SU-DHL-6 (cell line): ENCODE data around the gene FRMD3.

ENCODE experiments used
- H2AFZ ChIP-seq: fragments of 200-600 bp; sonication (generic); 2 replicates; pipeline ENCODE4 v1.6.1; 2014; ENCODE audit warnings: low read depth, mild to moderate bottlenecking, moderate library complexity, mixed read lengths, antibody characterized with exemption, low read length; ENCODE audit not compliant: severe bottlenecking
- H3F3A ChIP-seq: fragments of 200-600 bp; shearing (Covaris generic); 2 replicates; pipeline ENCODE4 v1.6.0; 2016; ENCODE audit warnings: antibody characterized with exemption, mild to moderate bottlenecking; ENCODE audit not compliant: insufficient read depth
- H3K27ac ChIP-seq: fragments of 200-600 bp; sonication (generic); 2 replicates; pipeline ENCODE4 v1.5.1; 2016; ENCODE audit warnings: low read depth, mild to moderate bottlenecking, low read length, moderate library complexity, mixed read lengths
- H3K27me3 ChIP-seq: fragments of 200-600 bp; sonication (generic), shearing (Covaris generic); 2 replicates; pipeline ENCODE4 v1.6.0; 2014; ENCODE audit warnings: mild to moderate bottlenecking, low read length
- H3K36me3 ChIP-seq: fragments of 200-600 bp; sonication (generic); 2 replicates; pipeline ENCODE4 v1.6.1; 2014; ENCODE audit warnings: mild to moderate bottlenecking, low read length, mixed read lengths
- H3K4me2 ChIP-seq: fragments of 300-600, 200-600 bp; shearing (Covaris generic), sonication (generic); 2 replicates; pipeline ENCODE4 v1.6.0; 2014; ENCODE audit warnings: low read length, low read depth, mild to moderate bottlenecking; ENCODE audit not compliant: poor library complexity, severe bottlenecking
- H3K4me3 ChIP-seq: fragments of 200-600 bp; sonication (generic); 2 replicates; pipeline ENCODE4 v1.5.1; 2014; ENCODE audit warnings: antibody characterized with exemption, low read length, mild to moderate bottlenecking, mixed read lengths; ENCODE audit not compliant: insufficient read depth, poor library complexity, severe bottlenecking
- H3K79me2 ChIP-seq: fragments of 200-600 bp; sonication (generic); 2 replicates; pipeline ENCODE4 v1.6.1; 2014; ENCODE audit warnings: mild to moderate bottlenecking, low read length, moderate library complexity; ENCODE audit not compliant: insufficient read depth
- H3K9ac ChIP-seq: fragments of 200-600 bp; sonication (generic); 2 replicates; pipeline ENCODE4 v1.7.0; 2014; ENCODE audit warnings: mild to moderate bottlenecking, low read length
- H3K9me2 ChIP-seq: fragments of 200-600 bp; sonication (generic); replicated peaks from 2 replicates; pipeline ENCODE4 v1.6.1; 2014; ENCODE audit warnings: low read length; ENCODE audit not compliant: insufficient read depth
- H3K9me3 ChIP-seq: fragments of 200-600 bp; sonication (generic); 2 replicates; pipeline ENCODE4 v1.6.1; 2014; ENCODE audit warnings: low read length, mixed read lengths; ENCODE audit not compliant: insufficient read depth
- H4K20me1 ChIP-seq: fragments of 200-600 bp; sonication (generic); 2 replicates; pipeline ENCODE4 v1.6.1; 2014; ENCODE audit warnings: low read depth, mild to moderate bottlenecking, antibody characterized with exemption, low read length, moderate library complexity, mixed read lengths
- EZH2phosphoT487 ChIP-seq: fragments of 200-600 bp; sonication (generic), shearing (Covaris generic); conservative IDR thresholded peaks from 2 replicates; pipeline ENCODE4 v1.6.1; 2018; ENCODE audit warnings: mild to moderate bottlenecking, antibody characterized with exemption, low read length, moderate library complexity, mixed read lengths
- TF ChIP-seq, protein P1 (sequence below): fragments of 200-600 bp; sonication (generic); IDR thresholded peaks from one replicate; pipeline ENCODE4 v1.5.1; 2017; ENCODE audit warnings: antibody characterized with exemption, mild to moderate bottlenecking, low read length, moderate library complexity; ENCODE audit not compliant: insufficient read depth, poor library complexity, severe bottlenecking

Gene FRMD3

GRCh38 chr9:83501565-83501964, 36.6 kb downstream of the FRMD3 start:
- Histone ChIP-seq H3K79me2 (no peaks in the 10 kb centered on the region), H2AFZ (no peak overlapping the region), H3K9me2 (no peaks in the 10 kb centered on the region), H3K4me2 (no peak overlapping the region), H3K27me3 (no peaks in the 10 kb centered on the region), H3K9me3 (no peaks in the 10 kb centered on the region), H3F3A (no peaks in the 10 kb centered on the region), H3K9ac (no peak overlapping the region), H4K20me1 (no peaks in the 10 kb centered on the region), H3K27ac (no peak overlapping the region), H3K4me3 (no peak overlapping the region), H3K36me3 (no peaks in the 10 kb centered on the region)
- TF ChIP-seq, protein P1, sequence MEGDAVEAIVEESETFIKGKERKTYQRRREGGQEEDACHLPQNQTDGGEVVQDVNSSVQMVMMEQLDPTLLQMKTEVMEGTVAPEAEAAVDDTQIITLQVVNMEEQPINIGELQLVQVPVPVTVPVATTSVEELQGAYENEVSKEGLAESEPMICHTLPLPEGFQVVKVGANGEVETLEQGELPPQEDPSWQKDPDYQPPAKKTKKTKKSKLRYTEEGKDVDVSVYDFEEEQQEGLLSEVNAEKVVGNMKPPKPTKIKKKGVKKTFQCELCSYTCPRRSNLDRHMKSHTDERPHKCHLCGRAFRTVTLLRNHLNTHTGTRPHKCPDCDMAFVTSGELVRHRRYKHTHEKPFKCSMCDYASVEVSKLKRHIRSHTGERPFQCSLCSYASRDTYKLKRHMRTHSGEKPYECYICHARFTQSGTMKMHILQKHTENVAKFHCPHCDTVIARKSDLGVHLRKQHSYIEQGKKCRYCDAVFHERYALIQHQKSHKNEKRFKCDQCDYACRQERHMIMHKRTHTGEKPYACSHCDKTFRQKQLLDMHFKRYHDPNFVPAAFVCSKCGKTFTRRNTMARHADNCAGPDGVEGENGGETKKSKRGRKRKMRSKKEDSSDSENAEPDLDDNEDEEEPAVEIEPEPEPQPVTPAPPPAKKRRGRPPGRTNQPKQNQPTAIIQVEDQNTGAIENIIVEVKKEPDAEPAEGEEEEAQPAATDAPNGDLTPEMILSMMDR, result no peak
- no peak for TF ChIP-seq EZH2phosphoT487

DNA sequence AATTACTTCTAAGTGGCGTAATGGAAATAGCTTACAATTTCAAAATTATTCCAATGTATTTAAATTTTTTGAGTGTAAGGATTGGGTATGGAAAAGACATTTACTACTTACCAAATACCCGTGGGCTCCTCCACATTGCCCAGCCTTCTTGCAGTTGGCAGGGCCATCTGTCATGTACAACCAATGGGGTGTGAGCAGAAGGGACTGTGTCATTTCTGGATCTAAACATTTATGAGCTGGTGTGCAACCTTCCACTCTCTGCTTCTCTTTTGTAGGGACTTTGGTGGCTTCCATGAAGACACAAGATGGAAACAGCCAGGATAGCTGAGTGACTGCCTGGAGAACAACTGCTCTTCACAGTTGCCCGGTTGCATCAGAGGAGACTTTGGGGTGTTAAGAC, 40.8 kb downstream of the FRMD3 start:
- Histone ChIP-seq H3F3A (no peaks in the 10 kb centered on the region), H4K20me1 (no peaks in the 10 kb centered on the region), H3K9ac (no peak overlapping the region), H3K4me3 (no peak overlapping the region), H3K9me2 (no peaks in the 10 kb centered on the region), H2AFZ (no peak overlapping the region), H3K36me3 (no peaks in the 10 kb centered on the region), H3K9me3 (no peaks in the 10 kb centered on the region), H3K79me2 (no peaks in the 10 kb centered on the region), H3K27me3 (no peaks in the 10 kb centered on the region), H3K27ac (no peak overlapping the region), H3K4me2 (no peak overlapping the region)
- TF ChIP-seq, protein P1, result no peak
- no peak for TF ChIP-seq EZH2phosphoT487

DNA sequence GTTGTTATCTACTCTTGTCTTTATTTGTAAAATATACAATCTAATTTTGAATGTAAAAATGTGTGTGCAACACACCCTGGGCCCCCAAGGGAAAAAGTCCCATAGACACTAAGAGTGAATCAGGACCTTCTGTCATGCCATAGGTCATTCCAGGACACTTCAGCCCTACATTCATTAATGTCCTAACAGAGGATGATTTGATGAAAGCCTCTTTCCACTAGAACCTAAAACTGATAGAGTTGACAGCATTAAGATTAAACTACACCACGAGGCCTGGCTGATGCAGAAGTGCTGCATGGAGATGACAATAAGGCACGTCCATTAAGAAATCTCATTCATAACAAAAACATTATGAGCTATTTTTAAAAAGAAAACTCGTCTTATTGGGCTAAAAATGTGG, 46.2 kb downstream of the FRMD3 start:
- H3K27me3 ChIP-seq, result no peaks in the 10 kb centered on the region
- no peaks in the 10 kb centered on the region for H3K79me2 ChIP-seq
- H4K20me1 ChIP-seq, result no peaks in the 10 kb centered on the region
- H3K9me2 ChIP-seq, result no peaks in the 10 kb centered on the region
- no peak overlapping the region for H2AFZ ChIP-seq
- TF ChIP-seq, protein P1, result no peak
- TF ChIP-seq EZH2phosphoT487, result no peak
- no peak overlapping the region for H3K4me2 ChIP-seq
- H3K36me3 ChIP-seq, result no peaks in the 10 kb centered on the region
- no peak overlapping the region for H3K27ac ChIP-seq
- H3K4me3 ChIP-seq, result no peak overlapping the region
- no peaks in the 10 kb centered on the region for H3F3A ChIP-seq
- no peak overlapping the region for H3K9ac ChIP-seq
- no peaks in the 10 kb centered on the region for H3K9me3 ChIP-seq
